22Rv1 (cell line): Measurements from ENCODE around the gene RGS9BP.

Experiments used
- ZFX ChIP-seq: fragments of 450-650 bp; IDR thresholded peaks from 2 replicates; pipeline ENCODE4 v1.6.1; 2017; ENCODE audit warnings: antibody characterized with exemption, borderline replicate concordance
- TF ChIP-seq, protein P1 (sequence below): fragments of 450-650 bp; IDR thresholded peaks from 2 replicates; pipeline ENCODE4 v1.5.1; 2017; ENCODE audit warnings: mild to moderate bottlenecking

DNA sequence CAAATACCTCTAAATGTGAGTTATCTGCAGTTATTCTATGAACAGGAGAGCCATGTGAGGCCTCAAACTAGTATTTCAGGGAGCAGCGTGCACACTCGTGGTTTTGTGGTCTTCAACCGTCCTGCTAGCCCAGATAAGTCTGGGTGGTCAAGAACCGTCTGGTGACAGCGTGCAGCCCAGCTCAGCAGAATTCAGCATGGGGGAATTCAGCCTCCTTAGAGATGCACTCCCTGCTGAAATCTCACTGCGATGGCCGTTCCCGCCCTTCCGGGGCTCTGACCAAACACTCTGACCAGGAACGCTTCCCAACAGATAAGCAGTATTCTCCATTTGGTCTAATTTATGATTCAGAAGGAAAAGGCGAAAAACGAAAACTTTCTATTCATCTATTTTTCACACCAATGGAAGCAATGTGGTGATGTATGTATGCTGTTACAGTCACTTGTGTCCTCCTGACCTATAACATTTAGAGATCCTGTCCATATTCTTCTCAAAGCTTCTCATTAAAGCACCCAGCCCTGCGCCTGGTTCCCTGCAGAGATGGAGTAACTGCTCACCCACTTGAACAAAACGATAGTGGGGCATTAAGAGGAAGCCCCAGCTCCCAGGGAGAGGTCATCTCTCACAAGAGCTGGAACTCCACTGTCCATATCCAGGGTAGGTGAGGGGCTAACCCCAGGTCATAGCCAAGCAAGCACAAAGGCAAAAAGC lies 3.6 kb upstream of the RGS9BP start:
- TF ChIP-seq, protein P1, sequence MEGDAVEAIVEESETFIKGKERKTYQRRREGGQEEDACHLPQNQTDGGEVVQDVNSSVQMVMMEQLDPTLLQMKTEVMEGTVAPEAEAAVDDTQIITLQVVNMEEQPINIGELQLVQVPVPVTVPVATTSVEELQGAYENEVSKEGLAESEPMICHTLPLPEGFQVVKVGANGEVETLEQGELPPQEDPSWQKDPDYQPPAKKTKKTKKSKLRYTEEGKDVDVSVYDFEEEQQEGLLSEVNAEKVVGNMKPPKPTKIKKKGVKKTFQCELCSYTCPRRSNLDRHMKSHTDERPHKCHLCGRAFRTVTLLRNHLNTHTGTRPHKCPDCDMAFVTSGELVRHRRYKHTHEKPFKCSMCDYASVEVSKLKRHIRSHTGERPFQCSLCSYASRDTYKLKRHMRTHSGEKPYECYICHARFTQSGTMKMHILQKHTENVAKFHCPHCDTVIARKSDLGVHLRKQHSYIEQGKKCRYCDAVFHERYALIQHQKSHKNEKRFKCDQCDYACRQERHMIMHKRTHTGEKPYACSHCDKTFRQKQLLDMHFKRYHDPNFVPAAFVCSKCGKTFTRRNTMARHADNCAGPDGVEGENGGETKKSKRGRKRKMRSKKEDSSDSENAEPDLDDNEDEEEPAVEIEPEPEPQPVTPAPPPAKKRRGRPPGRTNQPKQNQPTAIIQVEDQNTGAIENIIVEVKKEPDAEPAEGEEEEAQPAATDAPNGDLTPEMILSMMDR = no peak
- no peak for TF ChIP-seq ZFX
